NCI-H2029 treated with DMSO at 0.1 percent for 48 hours (cell line): ENCODE results near the gene WRAP53.
A peak's percentile ranks its signal among the peaks of the same experiment; 100 is the strongest.
"Not testable (repeated sequence)": the region's sequence is repeated elsewhere in the genome, so short reads cannot be mapped to it uniquely, and the experiment has no call there.

ENCODE experiments used
- DNase-seq: peaks from one replicate; lab custom pipeline; 2025; lab: John Stamatoyannopoulos, UW

WRAP53 gene

DNA sequence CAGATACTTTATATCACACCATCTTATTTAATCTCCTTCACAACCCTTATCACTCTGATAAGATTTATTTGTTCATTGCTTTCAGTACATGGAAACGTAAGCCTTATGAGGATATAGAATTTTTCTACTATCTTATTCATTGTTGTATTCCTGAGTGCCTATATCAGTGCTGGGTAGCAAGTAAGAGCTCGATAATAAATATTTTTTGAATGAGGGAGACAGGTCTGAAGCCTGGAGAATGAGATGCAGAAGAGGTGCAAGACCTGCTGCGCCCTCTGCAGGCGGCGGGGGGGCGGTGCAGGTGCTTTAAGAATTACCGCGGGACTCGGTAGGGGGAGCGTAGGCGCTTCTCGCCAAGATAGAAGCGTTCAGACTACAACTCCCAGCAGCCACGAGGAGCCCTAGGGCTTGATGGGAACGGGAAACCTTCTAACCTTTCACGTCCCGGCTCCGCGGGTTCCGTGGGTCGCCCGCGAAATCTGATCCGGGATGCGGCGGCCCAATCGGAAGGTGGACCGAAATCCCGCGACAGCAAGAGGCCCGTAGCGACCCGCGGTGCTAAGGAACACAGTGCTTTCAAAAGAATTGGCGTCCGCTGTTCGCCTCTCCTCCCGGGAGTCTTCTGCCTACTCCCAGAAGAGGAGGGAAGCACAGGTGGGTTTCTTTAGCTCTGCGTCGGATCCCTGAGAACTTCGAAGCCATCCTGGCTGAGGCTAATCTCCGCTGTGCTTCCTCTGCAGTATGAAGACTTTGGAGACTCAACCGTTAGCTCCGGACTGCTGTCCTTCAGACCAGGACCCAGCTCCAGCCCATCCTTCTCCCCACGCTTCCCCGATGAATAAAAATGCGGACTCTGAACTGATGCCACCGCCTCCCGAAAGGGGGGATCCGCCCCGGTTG, at the start of gene WRAP53:
TSS of gene WRAP53 (plus strand) at position 570 of the 900 bp plus-strand sequence. CDS start at position 742, 172 bp downstream.
- DNase-seq = peak; percentile 74

DNA sequence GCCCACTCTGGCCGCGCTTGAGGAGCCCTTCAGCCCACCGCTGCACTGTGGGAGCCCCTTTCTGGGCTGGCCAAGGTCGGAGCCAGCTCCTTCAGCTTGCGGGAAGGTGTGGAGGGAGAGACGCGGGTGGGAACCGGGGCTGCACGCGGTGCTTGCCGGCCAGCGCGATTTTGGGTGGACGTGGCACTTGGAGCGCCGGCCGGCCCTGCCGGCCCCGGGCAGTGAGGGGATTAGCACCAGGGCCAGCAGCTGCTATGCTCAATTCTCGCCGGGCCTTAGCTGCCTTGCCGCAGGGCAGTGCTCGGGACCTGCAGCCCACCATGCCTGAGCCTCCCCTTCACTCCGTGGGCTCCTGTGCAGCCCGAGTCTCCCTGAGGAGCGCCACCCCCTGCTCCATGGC, 47.5 kb upstream of the WRAP53 start:
- DNase-seq = no peak

DNA sequence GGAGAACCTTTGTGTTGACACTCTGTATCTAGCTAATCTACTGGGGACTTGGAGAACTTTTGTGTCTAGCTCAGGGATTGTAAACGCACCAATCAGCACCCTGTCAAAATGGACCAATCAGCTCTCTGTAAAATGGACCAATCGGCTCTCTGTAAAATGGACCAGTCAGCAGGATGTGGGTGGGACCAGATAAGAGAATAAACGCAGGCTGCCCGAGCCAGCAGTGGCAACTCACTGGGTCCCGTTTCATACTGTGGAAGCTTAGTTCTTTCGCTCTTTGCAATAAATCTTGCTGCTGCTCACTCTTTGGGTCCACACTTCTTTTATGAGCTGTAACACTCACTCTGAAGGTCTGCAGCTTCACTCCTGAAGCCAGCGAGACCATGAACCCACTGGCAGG, 46.6 kb upstream of the WRAP53 start:
- DNase-seq = not testable (repeated sequence)

DNA sequence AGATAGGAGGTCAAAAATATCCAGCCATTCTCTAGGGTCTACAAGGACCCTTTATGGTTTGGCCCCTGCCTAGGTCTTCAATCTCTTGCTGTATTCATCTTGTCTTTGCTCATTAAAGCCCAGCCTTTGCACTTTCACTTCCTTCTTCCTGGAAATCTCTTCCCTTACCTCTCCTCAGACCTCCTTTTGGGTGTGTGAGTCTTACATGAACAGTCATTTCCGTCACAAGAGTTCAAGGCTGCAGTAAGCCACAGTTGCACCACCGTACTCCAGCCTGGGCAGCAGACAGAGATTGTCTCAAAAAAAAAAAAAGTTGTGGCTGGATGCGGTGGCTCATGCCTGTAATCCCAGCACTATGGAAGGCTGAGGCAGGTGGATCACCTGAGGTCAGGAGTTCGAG, 43.5 kb upstream of the WRAP53 start:
- DNase-seq = no peak

DNA sequence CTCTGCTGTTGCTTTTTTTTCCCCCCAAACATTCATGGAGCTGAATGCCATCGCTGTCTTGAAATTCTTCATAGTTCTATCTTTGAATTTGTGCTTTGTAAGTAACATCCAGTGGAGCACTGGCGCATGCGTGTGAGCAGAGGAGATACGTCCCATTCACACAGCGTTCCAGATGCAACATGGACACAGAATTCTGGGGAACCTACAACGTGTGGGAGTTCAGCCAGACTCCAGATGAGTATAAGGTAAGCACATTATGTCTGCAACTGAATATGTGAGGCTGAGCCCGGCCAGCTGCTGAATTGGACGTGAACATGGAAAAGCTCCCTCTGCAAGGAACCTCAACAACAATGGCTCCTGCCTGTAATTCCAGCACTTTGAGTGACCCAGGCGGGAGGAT, 41.8 kb upstream of the WRAP53 start:
- no peak for DNase-seq

DNA sequence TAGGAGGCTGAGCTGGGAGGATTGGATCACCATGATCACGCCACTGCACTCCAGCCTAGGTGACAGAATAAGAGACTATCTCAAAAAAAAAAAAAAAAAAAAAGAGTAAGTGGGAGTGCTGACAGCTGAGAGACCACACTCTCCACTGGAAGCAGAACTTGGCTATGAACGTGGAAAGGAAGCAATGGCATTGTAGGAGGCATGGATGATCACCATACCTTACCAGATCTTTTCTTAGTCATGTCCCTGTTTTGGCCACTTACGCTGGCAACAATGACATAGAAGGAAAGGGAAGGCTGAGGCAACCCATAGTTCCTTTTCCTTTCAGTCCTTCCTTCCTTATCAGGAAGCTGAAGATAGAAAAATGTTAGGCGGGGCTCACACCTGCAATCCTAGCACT, 41.3 kb upstream of the WRAP53 start:
- no peak for DNase-seq

DNA sequence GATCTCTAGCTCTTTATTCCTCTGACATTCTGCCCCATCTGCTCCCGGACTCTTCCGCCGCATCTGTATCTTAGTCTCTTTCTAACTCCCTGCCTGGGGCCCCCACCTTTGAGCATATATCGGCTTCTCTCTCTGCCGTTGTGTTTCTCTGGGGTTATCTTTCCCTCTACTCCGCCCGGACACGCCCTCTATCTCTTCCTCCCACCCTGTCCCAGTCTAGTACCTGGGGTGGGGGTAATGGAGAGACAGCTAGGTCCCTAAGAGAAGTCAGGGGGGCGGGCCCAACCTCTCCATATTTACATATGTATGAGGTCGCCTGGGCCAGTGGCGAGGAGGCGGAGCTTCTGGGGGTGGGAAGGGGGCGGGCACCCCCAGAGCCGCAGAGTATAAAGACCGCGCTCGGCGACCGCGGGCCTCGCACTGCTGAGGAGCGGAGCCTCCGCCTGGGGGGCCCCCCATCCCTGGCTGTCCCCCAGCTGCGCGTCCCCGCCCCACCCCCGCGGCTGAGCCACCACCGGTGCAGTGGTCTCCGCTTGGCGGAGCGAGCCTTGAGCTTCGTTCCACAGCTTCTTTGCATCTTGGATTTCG, 37.7 kb upstream of the WRAP53 start, which contains the start of gene ATP1B2:
TSS of gene ATP1B2 (plus strand) at position 418 of the 588 bp plus-strand sequence. CDS start 593 bp downstream, outside the sequence.
- no peak for DNase-seq

DNA sequence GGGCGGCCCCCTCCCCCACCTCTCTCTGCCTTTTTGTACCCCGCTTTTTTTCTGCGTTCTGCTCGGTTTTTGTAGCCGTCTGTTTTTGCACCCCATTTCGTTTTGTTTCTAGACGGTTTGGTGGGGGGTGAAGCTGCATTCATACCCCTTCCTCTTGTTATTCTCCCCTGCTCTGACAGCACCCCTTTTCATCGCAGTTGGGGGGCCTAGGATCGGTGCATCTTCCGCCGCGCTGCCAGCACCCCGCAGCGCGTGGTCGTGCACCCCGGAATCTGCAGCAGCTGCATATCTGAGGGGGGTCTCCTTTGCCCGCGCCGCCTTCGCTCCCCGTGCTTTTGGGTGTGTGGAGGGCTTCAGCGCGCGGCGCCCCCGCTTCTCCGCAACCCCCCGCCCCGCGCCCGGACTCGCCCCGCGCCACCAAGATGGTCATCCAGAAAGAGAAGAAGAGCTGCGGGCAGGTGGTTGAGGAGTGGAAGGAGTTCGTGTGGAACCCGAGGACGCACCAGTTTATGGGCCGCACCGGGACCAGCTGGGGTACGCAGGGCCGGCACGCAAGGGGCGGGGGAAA, 37.1 kb upstream of the WRAP53 start:
- no peak for DNase-seq

DNA sequence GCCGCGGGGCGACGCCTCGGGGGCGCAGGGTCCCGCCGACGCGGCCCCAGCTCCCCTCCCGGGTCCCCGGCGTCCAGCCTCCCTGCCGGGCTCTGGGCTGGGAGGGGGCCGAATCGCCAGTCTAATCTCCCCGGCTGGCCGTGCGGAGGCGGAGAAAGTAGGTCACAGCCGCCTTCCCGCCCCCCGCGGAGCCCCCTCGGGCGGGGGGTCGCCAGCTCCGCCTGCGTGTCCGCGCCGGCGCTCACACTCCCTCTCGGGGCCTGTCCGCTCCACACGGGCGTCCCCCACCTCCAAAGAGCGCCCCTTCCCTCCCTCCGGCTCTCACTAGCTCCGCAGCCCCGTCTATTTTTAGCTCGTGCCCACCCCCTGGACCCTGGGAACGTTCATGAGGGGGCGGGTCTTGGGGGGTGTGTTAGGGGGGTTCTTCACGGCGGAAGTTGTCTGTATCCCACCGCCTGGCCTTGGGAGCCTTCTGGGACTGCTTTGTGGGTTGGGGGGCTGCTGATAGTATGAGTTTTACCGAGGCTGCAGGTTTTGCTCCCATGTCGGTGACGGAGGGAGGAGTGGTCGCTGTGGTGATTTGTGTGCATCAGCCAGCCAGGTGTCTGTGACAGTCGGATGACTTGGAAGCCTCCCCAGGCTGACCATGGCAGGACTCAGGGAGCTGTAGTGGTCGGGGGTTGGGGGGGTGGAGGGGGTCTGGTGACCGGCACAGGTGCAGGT, 36.5 kb upstream of the WRAP53 start:
- DNase-seq = no peak

DNA sequence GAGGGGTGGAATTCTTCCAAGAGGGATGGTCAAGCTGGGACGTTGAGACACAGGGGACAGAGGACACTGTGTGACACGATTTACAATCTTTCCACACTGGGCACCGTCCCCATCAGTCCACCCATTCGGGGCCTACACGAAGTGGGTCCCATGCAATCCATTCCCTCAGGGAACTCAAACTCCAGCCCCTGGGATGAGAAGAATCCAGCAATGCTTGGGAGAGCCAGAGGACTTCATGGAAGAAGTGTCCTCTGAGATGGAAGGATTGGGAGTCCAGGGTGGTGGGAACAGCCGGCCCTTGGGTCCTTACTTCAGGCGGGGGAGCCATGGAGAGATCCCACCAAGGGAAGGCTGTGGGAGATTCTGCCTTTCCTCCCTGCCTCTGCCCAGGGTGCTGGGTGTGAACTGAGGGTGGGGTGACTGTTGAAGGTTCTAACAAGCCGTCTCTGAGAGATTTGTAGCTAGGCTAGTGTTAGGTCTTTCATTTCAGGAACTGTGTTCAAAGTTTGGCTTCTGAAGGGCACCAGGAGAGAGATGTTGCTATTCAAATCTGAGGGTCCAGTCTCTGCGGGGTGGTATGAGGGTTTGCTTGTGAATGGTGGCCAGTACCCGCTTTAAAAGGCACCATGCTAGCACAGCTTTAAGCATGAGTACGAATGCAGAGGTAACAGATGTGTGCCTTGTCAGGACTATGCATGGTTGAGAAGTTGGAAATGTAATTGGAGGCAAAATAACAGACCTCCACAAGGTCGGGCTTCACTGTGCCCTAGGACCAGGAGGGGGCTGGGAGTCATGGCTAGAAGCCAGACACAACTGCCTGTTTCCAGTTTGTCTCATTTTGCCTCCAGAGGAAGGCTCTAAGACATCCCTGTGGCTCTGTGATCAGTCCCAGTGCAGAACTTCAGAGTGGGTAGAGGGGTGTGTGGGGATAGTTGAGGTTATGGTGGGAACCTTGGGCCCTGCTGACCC, 35.6 kb upstream of the WRAP53 start:
- no peak for DNase-seq

DNA sequence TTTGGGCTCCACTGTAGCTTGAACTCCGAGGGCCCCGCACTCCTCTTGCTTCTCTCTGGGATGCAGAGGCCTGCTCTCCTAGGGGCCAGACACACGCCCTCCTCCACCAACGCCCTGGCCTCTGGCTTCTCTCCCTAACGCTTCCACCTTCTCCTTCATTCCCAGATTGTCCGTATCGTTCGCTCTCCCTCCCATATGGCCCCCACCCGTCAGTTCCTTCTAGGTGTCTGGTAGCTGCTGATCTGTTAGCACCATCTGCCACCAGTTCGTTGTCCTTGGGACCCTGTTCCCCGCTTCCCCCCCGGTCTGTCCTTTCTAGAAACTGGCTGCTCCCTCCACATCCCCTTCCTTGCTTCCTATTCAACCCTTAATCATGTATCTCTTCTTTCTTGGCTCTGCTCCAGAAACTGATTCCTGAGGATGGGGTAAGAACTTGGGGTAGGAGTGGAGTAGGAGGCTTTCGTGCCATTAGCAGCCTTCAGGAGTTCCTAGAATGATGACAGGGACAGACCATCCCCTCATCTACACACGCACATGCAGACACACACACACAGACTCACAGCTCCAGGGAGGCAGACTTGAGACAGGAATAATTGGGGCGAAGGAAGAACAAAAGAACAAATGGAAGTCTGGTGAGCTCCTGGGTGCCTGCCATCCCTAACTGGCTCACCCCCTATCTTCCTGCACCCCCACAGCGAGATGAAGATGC, 33.3 kb upstream of the WRAP53 start:
- no peak for DNase-seq

DNA sequence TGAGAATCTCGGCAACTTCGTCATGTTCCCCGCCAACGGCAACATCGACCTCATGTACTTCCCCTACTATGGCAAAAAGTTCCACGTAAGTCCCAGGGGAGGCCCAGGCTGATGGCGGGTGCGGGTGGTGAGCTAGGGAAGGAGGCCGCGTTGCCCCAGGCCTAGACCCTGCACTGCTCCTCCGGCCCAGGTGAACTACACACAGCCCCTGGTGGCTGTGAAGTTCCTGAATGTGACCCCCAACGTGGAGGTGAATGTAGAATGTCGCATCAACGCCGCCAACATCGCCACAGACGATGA, 32.8 kb upstream of the WRAP53 start:
- no peak for DNase-seq

DNA sequence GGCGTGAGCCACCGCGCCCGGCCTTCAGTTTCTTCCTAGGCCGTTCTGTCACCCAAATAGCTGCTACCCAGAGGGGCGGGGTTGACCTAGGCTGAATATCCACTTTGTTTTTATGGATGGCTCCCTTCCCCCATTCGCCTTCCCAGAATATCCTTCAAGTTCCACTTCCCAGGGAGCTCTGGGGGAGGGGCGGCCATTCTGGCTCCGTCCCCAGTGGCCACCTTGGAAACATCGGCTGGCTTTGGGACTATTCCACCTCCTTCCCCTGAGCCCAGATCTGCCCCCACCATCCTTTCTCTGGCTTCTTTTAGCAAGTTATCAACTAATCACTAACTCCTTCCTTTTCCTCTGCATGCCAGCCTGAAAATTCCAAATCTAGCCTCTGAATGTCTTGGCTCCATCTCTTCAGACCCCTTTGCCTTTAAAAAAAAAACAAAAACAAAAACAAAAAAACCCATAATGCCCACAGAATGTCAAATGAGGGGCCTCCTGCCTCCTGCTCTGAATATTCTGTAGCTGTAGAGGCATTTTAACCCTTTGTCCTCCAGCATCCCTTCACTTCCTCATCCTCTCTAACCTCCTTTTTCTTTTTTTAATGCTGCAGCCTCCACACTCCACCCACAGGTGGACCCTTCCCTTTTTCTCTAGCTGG, 31.2 kb upstream of the WRAP53 start:
- no peak for DNase-seq

DNA sequence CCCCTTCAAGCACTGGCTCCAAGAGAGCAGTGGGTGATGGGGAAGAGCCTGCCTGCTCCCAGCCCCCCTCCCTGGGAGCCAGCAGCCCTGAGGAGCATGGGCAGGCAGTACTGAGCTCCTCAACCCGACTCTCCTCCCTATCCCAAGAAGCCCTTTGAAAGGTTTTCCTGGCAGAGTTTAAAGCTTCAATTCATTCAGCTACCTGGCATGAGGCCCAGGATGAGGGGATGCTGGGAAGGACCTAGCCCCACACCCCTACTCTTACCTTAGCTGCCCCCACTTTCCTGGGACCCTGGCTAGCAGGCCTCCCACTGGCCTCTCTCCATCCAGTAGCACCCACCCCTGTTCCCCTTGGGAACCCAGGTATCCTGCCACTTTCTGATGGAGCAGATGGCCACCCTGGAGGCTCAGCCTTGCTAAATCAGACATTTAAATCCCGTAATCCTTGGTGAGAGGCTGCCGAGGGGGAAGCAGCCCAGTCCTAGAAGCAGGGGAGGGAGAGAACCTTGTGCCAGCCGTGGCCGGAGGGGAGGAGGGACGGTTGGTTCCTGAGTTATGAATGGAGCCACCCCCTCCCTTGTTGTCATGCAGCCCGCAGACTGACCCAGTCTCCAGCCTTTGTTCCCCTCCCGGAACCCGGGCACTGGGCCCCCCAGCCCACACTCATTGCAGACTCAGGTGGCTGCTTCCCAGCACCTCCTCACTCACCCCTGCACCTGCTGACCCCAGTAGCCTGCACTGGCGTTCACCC, 20.4 kb upstream of the WRAP53 start:
- DNase-seq = no peak

DNA sequence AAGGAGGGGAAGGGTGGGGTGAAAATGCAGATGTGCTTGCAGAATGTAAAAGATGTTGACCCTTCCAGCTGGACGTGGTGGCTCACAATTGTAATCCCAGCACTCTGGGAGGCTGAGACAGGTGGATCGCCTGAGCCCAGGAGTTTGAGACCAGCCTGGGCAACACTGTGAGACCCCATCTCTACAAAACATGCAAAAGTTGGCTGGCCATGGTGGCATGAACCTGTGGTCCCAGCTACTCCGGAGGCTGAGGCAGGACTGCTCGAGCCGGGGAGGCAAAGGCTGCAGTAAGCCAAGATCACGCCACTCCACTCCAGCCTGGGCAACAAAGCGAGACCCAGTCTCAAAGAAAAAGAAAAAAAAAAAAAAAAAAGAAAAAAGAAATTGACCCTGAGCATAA, 19.8 kb upstream of the WRAP53 start:
- DNase-seq = no peak

DNA sequence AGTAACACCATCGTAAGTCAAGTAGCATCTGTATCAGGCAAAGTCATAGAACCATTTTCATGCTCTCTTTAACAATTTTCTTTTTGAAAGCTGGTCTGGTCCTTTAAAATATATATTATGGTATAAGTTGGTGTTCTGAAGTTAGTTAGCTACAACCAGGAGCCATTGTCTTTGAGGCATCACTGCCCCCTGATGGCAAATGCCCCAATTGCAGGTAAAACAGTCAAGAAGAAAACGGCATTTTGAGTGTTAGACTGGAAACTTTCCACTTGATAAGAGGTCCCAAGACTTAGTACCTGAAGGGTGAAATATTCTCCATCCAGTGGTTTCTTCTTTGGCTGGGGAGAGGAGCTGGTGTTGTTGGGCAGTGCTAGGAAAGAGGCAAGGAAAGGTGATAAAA, 15.0 kb upstream of the WRAP53 start:
- DNase-seq = no peak

DNA sequence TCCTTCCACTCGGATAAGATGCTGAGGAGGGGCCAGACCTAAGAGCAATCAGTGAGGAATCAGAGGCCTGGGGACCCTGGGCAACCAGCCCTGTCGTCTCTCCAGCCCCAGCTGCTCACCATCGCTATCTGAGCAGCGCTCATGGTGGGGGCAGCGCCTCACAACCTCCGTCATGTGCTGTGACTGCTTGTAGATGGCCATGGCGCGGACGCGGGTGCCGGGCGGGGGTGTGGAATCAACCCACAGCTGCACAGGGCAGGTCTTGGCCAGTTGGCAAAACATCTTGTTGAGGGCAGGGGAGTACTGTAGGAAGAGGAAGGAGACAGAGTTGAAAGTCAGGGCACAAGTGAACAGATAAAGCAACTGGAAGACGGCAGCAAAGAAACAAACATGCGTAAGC, 13.3 kb upstream of the WRAP53 start:
- DNase-seq = no peak

DNA sequence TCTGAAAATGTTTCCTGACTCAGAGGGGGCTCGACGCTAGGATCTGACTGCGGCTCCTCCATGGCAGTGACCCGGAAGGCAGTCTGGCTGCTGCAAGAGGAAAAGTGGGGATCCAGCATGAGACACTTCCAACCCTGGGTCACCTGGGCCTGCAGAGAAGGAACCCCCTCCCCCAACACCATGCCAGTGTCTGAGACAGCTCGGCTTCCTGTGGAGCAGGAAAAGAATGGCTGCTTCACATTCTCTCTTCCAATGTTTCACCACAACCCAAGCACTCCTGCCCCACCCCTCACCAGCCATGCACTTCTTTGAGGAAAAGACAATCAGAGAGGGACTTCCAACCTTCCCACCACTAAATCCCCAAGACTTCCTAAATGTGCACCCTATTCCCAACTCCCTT, 11.7 kb upstream of the WRAP53 start:
- no peak for DNase-seq

DNA sequence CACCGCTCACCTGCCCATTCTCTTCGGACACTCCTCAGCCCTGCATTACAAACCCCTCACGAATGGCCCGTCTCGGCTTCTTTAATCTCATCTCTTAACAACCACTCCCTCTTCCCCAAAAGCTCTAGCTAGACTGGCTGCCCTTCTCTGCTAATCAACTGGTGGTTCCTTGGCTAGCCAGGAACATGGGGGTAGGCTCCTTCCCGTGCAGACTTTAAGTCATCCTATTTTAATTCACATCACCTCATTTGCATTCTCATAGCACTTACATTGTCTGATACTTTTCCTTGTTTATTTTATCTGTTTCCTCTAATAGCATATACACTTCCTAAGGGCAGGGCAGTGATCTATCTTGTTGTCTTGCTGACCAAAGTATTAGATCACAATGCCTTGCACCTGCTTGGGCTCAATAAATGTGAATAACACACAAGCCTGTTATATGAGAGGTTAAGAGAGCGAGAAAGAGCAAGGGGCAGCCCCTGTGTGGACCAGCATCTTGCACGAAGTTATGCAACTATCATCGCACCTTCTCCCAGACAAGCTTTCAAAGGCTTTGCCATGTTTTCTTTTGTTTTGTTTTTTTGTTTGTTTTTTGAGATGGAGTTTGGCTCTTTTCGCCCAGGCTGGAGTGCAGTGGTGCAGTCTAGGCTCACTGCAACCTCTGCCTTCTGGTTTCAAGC, 10.7 kb upstream of the WRAP53 start:
- no peak for DNase-seq
